HCT116 (cell line): ENCODE measurements around the gene CA11. TPM values are rescaled to one million over a fixed set of nuclear protein-coding genes. Genes with fewer than 3 reads are reported as not detected.

Source experiments
- ATAC-seq: fragments of 200-7000 bp; cut with Tn5 transposase; 2 replicates; pipeline ENCODE4 v1.9.1; 2020; ENCODE audit warnings: mild to moderate bottlenecking, moderate library complexity
- BruUV-seq: library from RNA; stranded (reverse); fragments of 400-500 nt; replicated peaks from 2 replicates; lab custom pipeline; 2021; lab: Mats Ljungman, UMichigan
- CTCF ChIA-PET: fragments of 300-600 bp; sonication (Branson Sonifier 250); formaldehyde crosslinking; loops from one replicate; lab custom pipeline; 2021; ENCODE audit warnings: antibody characterized with exemption; lab: Charles Lee
- POLR2A ChIA-PET: fragments of 300-600, 350-600 bp; sonication (Branson Sonifier 250); formaldehyde crosslinking; loops from one replicate; lab custom pipeline; 2021; ENCODE audit warnings: antibody characterized with exemption; lab: Charles Lee
- RAD21 ChIA-PET, 2 experiments: fragments of 300-600 bp; sonication (Branson Sonifier 250); formaldehyde crosslinking; loops; one replicate each; lab custom pipeline; 2023; ENCODE audit warnings: low total read pairs in 2 of 2; ENCODE audit not compliant: uncharacterized antibody in 2 of 2, unreplicated experiment in 2 of 2, low non-redundant PET in 1 of 2; lab: Charles Lee
- DNase-seq: peaks from one replicate; pipeline ENCODE4 v3.0.0-alpha.2; 2010; ENCODE audit warnings: low read depth, low spot score
- H2AFZ ChIP-seq: fragments of 200-600 bp; shearing (Covaris generic), sonication (generic); 2 replicates; pipeline ENCODE4 v1.6.1; 2017; ENCODE audit warnings: low read depth, mixed run types, mixed read lengths, antibody characterized with exemption, low read length; ENCODE audit not compliant: poor library complexity, severe bottlenecking
- H3K27ac ChIP-seq: 2 replicates; pipeline ENCODE4 v1.5.1; 2012; ENCODE audit warnings: low read depth, low read length
- H3K27me3 ChIP-seq: fragments of 200-600 bp; sonication (generic); 2 replicates; pipeline ENCODE4 v1.6.1; 2016; ENCODE audit warnings: mixed run types, low read length, mixed read lengths; ENCODE audit not compliant: insufficient read depth
- H3K36me3 ChIP-seq, 2 experiments: fragments of 200-500 bp in 1 of 2; fragments of 200-600 bp in 1 of 2; sonication (Bioruptor generic) in 1 of 2; sonication (generic) in 1 of 2; 2 replicates each; pipeline versions ENCODE4 v1.5.1 to v1.6.1; 2014 to 2016; ENCODE audit warnings: low read length in 2 of 2, inconsistent platforms in 1 of 2, mixed read lengths in 1 of 2, mixed run types in 1 of 2; ENCODE audit not compliant: insufficient read depth in 2 of 2, control insufficient read depth in 1 of 2
- H3K4me1 ChIP-seq, 2 experiments: fragments of 200-600 bp in 1 of 2; sonication (generic) in 1 of 2; 2 replicates each; pipeline versions ENCODE4 v1.5.1 to v1.6.1; 2012 to 2017; ENCODE audit warnings: low read length in 2 of 2, inconsistent platforms in 1 of 2, mild to moderate bottlenecking in 1 of 2, mixed read lengths in 1 of 2, mixed run types in 1 of 2, moderate library complexity in 1 of 2; ENCODE audit not compliant: insufficient read depth in 2 of 2, control insufficient read depth in 1 of 2
- H3K4me2 ChIP-seq: fragments of 200-600 bp; sonication (generic); 2 replicates; pipeline ENCODE4 v1.6.1; 2017; ENCODE audit warnings: mixed run types, low read length, mixed read lengths
- H3K4me3 ChIP-seq, 2 experiments: fragments of 200-600 bp in 1 of 2; sonication (generic) in 1 of 2; replicated peaks in 1 of 2; 2 replicates each; pipeline ENCODE4 v1.5.1; 2011 to 2016; ENCODE audit warnings: low read length in 2 of 2, control low read depth in 1 of 2, low read depth in 1 of 2, mild to moderate bottlenecking in 1 of 2, mixed read lengths in 1 of 2, mixed run types in 1 of 2
- H3K79me2 ChIP-seq: fragments of 200-600 bp; sonication (generic); 2 replicates; pipeline ENCODE4 v1.6.1; 2017; ENCODE audit warnings: mild to moderate bottlenecking, mixed run types, low read length, moderate library complexity, mixed read lengths; ENCODE audit not compliant: insufficient read depth
- H3K9ac ChIP-seq: fragments of 200-600 bp; sonication (generic); 2 replicates; pipeline ENCODE4 v1.6.1; 2016; ENCODE audit warnings: low read length, mixed read lengths
- H3K9me2 ChIP-seq: fragments of 200-600 bp; sonication (generic), shearing (Covaris generic); 2 replicates; pipeline ENCODE4 v1.6.1; 2017; ENCODE audit warnings: mixed run types, mild to moderate bottlenecking, moderate library complexity; ENCODE audit not compliant: insufficient read depth
- H3K9me3 ChIP-seq, 2 experiments: fragments of 200-500 bp in 1 of 2; fragments of 200-600 bp in 1 of 2; sonication (Bioruptor generic) in 1 of 2; sonication (generic) in 1 of 2; 2 replicates each; pipeline ENCODE4 v1.6.1; 2014 to 2017; ENCODE audit warnings: low read length in 2 of 2, mixed read lengths in 2 of 2, inconsistent platforms in 1 of 2, low read depth in 1 of 2, mild to moderate bottlenecking in 1 of 2, mixed run types in 1 of 2, moderate library complexity in 1 of 2; ENCODE audit not compliant: control insufficient read depth in 1 of 2, insufficient read depth in 1 of 2
- H4K20me1 ChIP-seq: fragments of 200-600 bp; sonication (generic), shearing (Covaris generic); 2 replicates; pipeline ENCODE4 v1.6.1; 2017; ENCODE audit warnings: mixed run types, mild to moderate bottlenecking, moderate library complexity; ENCODE audit not compliant: insufficient read depth
- ATF3 ChIP-seq: IDR thresholded peaks from 2 replicates; pipeline ENCODE4 v1.6.1; 2012
- CBX3 ChIP-seq: IDR thresholded peaks from 2 replicates; pipeline ENCODE4 v1.6.1; 2012; ENCODE audit warnings: low read depth
- CEBPB ChIP-seq: IDR thresholded peaks from 2 replicates; pipeline ENCODE4 v1.6.1; 2012; ENCODE audit warnings: low read depth
- CTCF ChIP-seq, 3 experiments: fragments of 200-600 bp in 1 of 3; sonication (generic) in 1 of 3; IDR thresholded peaks in 2 of 3; conservative IDR thresholded peaks in 1 of 3; 2 replicates each; pipeline ENCODE4 v1.5.1; 2012 to 2017; ENCODE audit warnings: low read depth in 2 of 3, low read length in 2 of 3, antibody characterized with exemption in 1 of 3, borderline replicate concordance in 1 of 3, control low read depth in 1 of 3, mild to moderate bottlenecking in 1 of 3, mixed read lengths in 1 of 3, mixed run types in 1 of 3, moderate library complexity in 1 of 3; ENCODE audit not compliant: insufficient read depth in 1 of 3
- EGR1 ChIP-seq: IDR thresholded peaks from 2 replicates; pipeline ENCODE4 v1.6.1; 2012; ENCODE audit warnings: low read depth
- FOSL1 ChIP-seq: IDR thresholded peaks from 2 replicates; pipeline ENCODE4 v1.6.1; 2012; ENCODE audit warnings: low read depth
- POLR2A ChIP-seq: IDR thresholded peaks from 2 replicates; pipeline ENCODE4 v1.7.0; 2011; ENCODE audit warnings: borderline replicate concordance; ENCODE audit not compliant: insufficient read depth, insufficient read length; ENCODE audit errors: extremely low read depth
- RAD21 ChIP-seq: IDR thresholded peaks from 2 replicates; pipeline ENCODE4 v1.6.1; 2012; ENCODE audit warnings: low read depth, mild to moderate bottlenecking
- REST ChIP-seq: IDR thresholded peaks from 2 replicates; pipeline ENCODE4 v1.6.1; 2012; ENCODE audit warnings: low read depth
- SP1 ChIP-seq: IDR thresholded peaks from 2 replicates; pipeline ENCODE4 v1.6.1; 2012; ENCODE audit warnings: low read depth
- SRF ChIP-seq: IDR thresholded peaks from 2 replicates; pipeline ENCODE4 v1.6.1; 2012; ENCODE audit warnings: low read depth
- ZBTB33 ChIP-seq: IDR thresholded peaks from 2 replicates; pipeline ENCODE4 v1.6.1; 2011; ENCODE audit warnings: mild to moderate bottlenecking, low read length, moderate library complexity; ENCODE audit not compliant: insufficient replicate concordance; ENCODE audit errors: extremely low read depth
- ZNF274 ChIP-seq: fragments of 200-500 bp; sonication (Bioruptor generic); IDR thresholded peaks from 2 replicates; pipeline ENCODE4 v1.6.1; 2014; ENCODE audit warnings: mild to moderate bottlenecking, low read depth, low read length, inconsistent platforms
- intact Hi-C: fragments of 100-400 bp; cut with micrococcal nuclease; formaldehyde crosslinking; loops from 2 replicates; pipeline ENCODE4 v1.10.0; 2022
- total RNA-seq: library from RNA; stranded (reverse); gene quantifications from one replicate; pipeline ENCODE4 v1.2.1, GENCODE V29; 2021; ENCODE audit not compliant: unreplicated experiment

The CA11 gene
- total RNA-seq, 1 experiment from 2014 or later = 29.6 TPM

GRCh38 chr19:48689449-48689848, 43.5 kb upstream of the CA11 start:
- Histone ChIP-seq H3K9me3 (no peaks in the 10 kb centered on the region), H3K79me2 (no peaks in the 10 kb centered on the region), H3K27ac (no peak overlapping the region), H3K36me3 (no peaks in the 10 kb centered on the region), H3K9ac (no peak overlapping the region), H3K9me2 (no peaks in the 10 kb centered on the region), H3K4me2 (no peak overlapping the region), H3K27me3 (no peaks in the 10 kb centered on the region), H3K4me1 (peaks cover 20 to 22% of the 10 kb centered on the region in 2 experiments), H2AFZ (no peak overlapping the region), H4K20me1 (no peaks in the 10 kb centered on the region), H3K4me3 (no peak overlapping the region)
- intact Hi-C loops = no loop called here
- no TSS peak for BruUV-seq
- POLR2A ChIA-PET = no interaction called here
- DNase-seq (no peak), ATAC-seq (no peak)
- TF ChIP-seq EGR1 (no peak), SRF (no peak)
- CTCF ChIA-PET = interaction anchor here (1.1 to 1.2 kb wide), 2 partner anchors 14 to 44 kb away, joined by 3 to 4 read pairs; no protein-coding TSS in a partner anchor
- RAD21 ChIA-PET = no interaction called here

- intact Hi-C loops = no loop called here
- Histone ChIP-seq H3K4me3 (no peak overlapping the region), H3K79me2 (no peaks in the 10 kb centered on the region), H3K9ac (no peak overlapping the region), H3K27ac (no peak overlapping the region), H3K4me2 (no peak overlapping the region), H3K9me3 (no peaks in the 10 kb centered on the region), H4K20me1 (no peaks in the 10 kb centered on the region), H3K4me1 (peaks cover 21 to 24% of the 10 kb centered on the region in 2 experiments), H2AFZ (no peak overlapping the region), H3K27me3 (no peaks in the 10 kb centered on the region), H3K9me2 (no peaks in the 10 kb centered on the region), H3K36me3 (no peaks in the 10 kb centered on the region)
- ChIA-PET POLR2A (no interaction called here), CTCF (no interaction called here), RAD21 (no interaction called here)
- no peak for DNase-seq
- no TSS peak for BruUV-seq
- ATAC-seq = no peak
- TF ChIP-seq RAD21 = no peak
- no peak for TF ChIP-seq SRF
- TF ChIP-seq CBX3 = no peak
- TF ChIP-seq CTCF (IDR thresholded peaks at IDR 0.05 in 2 of 3, conservative IDR thresholded peaks at IDR 0.05 in 1 of 3; ENCODE audit: borderline replicate concordance in 1 of 3, insufficient read depth in 1 of 3, low read depth in 2 of 3, low read length in 2 of 3) = no peak
- no peak for TF ChIP-seq SP1
- no peak for TF ChIP-seq ZBTB33
- no peak for TF ChIP-seq REST
- no peak for TF ChIP-seq POLR2A
- no peak for TF ChIP-seq ATF3
- TF ChIP-seq CEBPB = no peak
- no peak for TF ChIP-seq FOSL1
- no peak for TF ChIP-seq ZNF274
Observed at GRCh38 chr19:48687776-48688175, 41.8 kb upstream of the CA11 start.
